ENCODE data around the gene MT4. TPM values are rescaled to one million over a fixed set of nuclear protein-coding genes. Genes with fewer than 3 reads are reported as not detected.
"Not testable (repeated sequence)": the region's sequence is repeated elsewhere in the genome, so short reads cannot be mapped to it uniquely, and the experiment has no call there.

MT4 gene
- total and polyA plus RNA-seq, 2 of the 4 experiments (the other 2 are of a cell fraction) = not detected

- TF ChIP-seq USF2 (IDR thresholded peaks at IDR 0.05; ENCODE audit: low read depth, low read length) = no peak
- TF ChIP-seq NFE2L2 (IDR thresholded peaks at IDR 0.05; ENCODE audit: low read depth, low read length) = no peak
- TF ChIP-seq RAD21 (IDR thresholded peaks at IDR 0.05; ENCODE audit: low read length) = no peak
- no peak for TF ChIP-seq POLR2A (IDR thresholded peaks at IDR 0.05; ENCODE audit: low read depth, low read length)
These were observed 15.6 kb downstream of the MT4 start (continued) for GRCh38 chr16:56580391-56581048.

GRCh38 chr16:56582911-56583310 is 18.0 kb downstream of the MT4 start:
- dilution Hi-C loops (cut with HindIII; ENCODE audit: low sequenced_read_pairs, unreplicated experiment); POLR2A ChIA-PET (ENCODE audit: unreplicated experiment); in situ Hi-C loops (cut with MboI; ENCODE audit: low sequenced_read_pairs): not testable (repeated sequence)

More at GRCh38 chr16:56582911-56583310, 18.0 kb downstream of the MT4 start:
- H2AK5ac ChIP-seq (ENCODE audit: low read depth, low read length); H4K5ac ChIP-seq (ENCODE audit: low read depth, low read length); H3K23ac ChIP-seq (ENCODE audit: low read depth, low read length); H3K4me2 ChIP-seq (ENCODE audit: low read depth, low read length); H3K4me3 ChIP-seq (ENCODE audit: insufficient read depth, low read depth, low read length); H4K91ac ChIP-seq (ENCODE audit: insufficient read depth, low read depth, low read length); intact Hi-C loops (cut with micrococcal nuclease); H2AK9ac ChIP-seq (replicated peaks; ENCODE audit: low read depth, low read length, poor library complexity); H2BK120ac ChIP-seq (ENCODE audit: low read depth, low read length); BruUV-seq (replicated peaks); H3K4ac ChIP-seq (ENCODE audit: low read depth, low read length); H3K14ac ChIP-seq (replicated peaks; ENCODE audit: low read depth, low read length); H3K79me1 ChIP-seq (ENCODE audit: low read depth in 1 of 2, low read length in 2 of 2); ATAC-seq (ENCODE audit: low read depth); H3K9ac ChIP-seq (ENCODE audit: low read depth, low read length); H3K56ac ChIP-seq (ENCODE audit: extremely low read depth, insufficient read depth, low read length); H3K27ac ChIP-seq (ENCODE audit: insufficient read depth, low read length); H3K18ac ChIP-seq (ENCODE audit: low read depth, low read length); H2AFZ ChIP-seq (replicated peaks; ENCODE audit: low read length, poor library complexity); H4K8ac ChIP-seq (ENCODE audit: low read depth in 2 of 2, low read length in 2 of 2); H2BK20ac ChIP-seq (ENCODE audit: low read depth, low read length); CTCF ChIA-PET; H3K9me3 ChIP-seq (ENCODE audit: control insufficient read depth, insufficient read depth, low read length); DNase-seq; H4K20me1 ChIP-seq (ENCODE audit: insufficient read depth, low read length); H3K4me1 ChIP-seq (ENCODE audit: control insufficient read depth, insufficient read depth, low read length); H2BK15ac ChIP-seq (ENCODE audit: low read depth, low read length); H3K36me3 ChIP-seq (ENCODE audit: control insufficient read depth, insufficient read depth, low read length); H3K9me1 ChIP-seq (ENCODE audit: insufficient read depth, low read length); H2BK5ac ChIP-seq (ENCODE audit: low read depth, low read length, poor library complexity, severe bottlenecking): not testable (repeated sequence)
- H3K27me3 ChIP-seq (ENCODE audit: control insufficient read depth, insufficient read depth, low read length) = peaks cover 46% of the 10 kb centered on the region
- no CpG with 5 or more reads among the region's 2 CpGs for WGBS, 2 experiments (ENCODE audit: extremely low coverage in 2 of 2, insufficient read length in 1 of 2)

Measured in IMR-90 (cell line).